ENCODE data around the gene UQCR11.
A peak's percentile ranks its signal among the peaks of the same experiment; 100 is the strongest.

The UQCR11 gene

DNA sequence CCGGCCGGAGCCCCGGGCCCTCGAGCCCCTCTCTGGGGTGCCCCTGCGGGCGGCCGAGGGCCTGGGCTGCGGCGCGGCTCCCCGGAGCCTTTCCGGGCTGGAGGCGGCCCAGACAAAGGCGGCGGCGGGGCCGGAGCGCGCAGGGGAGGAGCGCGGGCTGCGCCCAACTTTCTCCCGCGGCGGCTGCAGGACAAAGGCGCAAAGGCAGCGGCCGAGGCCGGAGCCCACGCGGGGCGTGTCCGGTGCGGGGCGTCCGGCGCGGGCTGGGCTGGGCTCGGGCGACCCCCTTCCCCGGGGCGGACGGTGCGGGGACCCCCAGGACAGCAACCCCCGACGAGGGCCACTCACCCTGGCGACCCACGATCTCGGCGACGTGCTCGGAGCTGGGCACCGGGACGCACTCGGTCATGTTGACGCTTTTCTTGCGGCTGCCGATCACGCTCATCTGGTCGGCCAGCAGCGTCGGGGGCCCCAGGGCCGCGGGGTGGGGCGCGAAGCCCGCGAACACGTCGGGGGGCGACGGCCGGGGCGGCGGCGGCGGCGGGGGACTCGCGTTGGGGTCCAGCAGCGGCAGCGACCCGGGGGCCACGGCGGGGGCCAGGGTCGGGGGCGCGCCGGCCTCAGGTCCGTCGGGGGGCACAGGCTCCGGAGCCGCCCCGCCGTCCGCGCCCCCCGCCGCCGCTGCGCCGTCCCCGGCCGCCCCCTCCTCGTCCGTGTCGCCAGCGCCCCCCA lies 38.0 kb downstream of the UQCR11 start:
- peak; percentile 57 for DNase-seq (ENCODE audit: low read depth)

DNA sequence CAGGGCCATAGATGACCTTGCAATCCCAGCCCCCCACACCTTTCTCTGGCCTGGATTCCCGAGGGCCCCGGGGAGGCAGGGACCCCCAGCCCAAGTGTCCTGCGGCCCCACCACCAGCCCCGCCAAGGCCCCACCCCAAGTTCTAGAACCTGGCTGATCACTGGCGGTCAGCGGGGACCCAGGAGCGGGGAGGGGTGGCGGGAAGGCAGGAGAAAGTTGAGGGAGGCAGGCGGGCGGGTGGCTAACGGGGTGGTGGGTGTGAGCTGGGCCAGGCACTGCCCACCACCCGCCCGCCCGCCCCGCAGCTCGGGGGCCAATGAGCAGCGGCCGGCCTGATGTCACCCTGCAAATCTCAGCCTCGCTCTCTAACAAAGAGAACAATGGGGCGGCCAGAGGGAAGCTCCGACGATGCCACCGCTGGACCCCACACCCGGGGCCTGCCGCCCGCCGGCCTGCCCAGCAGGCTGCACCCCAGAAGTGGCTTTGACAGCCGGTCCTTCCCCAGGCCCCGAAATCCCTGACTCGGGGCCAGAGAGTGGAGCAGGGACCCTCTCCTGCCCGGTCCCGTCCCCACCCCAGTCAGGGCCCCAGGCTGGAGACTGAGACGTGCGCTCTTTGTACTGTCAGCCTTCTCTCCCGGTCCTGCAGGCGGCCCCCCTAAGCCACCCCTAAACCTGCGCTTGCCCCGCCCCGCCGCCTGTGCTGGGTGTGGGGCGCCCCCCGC lies 38.7 kb downstream of the UQCR11 start:
- peak; percentile 85 for DNase-seq (ENCODE audit: low read depth)

GRCh38 chr19:1563251-1563650 lies 42.0 kb downstream of the UQCR11 start:
- no peak for DNase-seq (ENCODE audit: low read depth)

DNA sequence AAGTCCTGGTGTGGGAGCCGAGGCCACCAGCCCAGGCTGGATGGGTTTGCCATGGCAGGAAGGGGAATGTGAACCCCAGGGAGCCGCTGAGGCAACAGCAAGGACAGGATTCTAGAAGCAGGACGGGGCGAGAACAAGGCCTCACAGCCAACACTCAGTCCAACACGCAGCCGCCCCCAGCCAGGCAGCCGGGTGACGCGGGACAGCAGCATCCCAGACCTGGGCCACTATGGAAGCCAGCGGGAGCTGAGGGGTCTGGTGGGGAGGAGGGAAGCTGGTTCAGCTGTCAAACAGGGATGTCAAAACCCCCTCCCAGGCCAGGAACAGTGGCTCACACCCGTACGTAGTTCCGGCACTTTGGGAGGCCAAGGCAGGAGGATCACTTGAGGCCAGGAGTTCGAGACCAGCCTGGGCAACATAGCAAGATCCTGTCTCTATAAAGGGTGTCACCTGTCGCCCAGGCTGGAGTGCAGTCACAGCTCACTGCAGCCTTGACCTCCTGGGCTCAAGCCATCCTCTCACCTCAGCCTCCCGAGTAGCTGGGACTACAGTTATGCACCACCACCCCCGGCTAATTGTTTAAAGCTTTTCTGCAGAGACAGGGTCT lies 43.9 kb downstream of the UQCR11 start:
- no peak for DNase-seq (ENCODE audit: low read depth)

DNA sequence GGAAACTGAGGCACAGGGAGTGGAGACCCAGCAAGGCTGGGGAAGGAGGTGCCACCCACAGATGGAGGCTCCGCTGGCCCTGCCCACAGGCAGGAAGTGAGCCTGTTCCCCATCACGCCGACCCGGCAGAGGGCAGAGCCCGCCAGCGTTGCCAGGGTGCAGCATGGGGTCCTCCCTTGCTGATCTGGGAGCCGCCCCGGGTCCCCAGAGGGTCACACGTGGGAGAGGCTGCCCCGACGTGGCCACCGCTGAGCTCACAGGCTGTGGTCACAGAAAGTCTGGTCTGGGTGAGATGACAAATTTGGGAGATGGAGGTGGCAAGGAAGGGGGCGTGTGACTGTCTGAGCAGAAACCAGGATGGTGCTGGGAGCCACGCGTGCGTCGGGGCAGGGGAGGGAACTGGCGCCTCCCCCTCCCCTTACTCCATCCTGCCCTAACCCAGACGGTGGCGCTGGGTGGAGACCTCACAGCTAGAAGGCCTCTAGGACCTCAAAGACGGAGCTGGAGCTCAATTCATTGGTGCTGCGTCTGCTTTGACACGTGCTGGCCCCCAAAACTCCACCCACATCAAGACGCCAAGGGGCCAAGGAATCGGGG lies 44.9 kb downstream of the UQCR11 start:
- DNase-seq (ENCODE audit: low read depth) = no peak

GRCh38 chr19:1558552-1558951 lies 46.7 kb downstream of the UQCR11 start:
- no peak for DNase-seq (ENCODE audit: low read depth)

DNA sequence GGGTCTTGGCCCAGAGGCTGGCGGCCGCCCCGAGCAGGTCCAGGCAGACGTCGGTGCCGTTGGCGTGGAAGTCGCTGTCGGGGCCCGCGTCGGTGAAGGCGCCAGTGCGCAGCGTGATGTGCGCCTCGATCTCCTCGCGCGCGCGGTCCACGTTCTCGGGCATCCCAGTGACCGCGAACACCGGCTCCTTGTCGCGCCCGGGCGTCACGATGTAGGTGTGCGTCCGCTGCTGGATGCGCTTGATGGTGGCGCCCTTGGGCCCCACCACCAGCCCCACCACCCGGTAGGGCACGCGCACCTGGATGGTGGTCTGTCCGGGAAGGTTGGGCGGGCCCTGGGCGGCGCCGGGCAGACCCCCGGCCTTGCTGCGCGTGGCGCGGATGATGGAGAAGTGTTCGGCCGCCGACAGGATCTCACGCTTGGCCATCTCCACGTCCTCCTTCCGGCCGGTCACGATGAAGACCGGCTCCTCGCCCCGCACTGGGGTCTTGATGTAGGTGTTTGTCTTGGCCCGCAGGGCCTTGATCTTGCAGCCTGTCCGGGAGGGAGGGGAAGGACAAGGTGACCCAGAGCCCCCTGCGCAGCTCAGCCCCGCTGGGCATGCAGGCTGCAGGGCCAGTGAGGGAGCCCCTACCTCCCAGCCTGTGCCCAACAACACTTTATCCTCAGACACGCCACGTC lies 48.7 kb downstream of the UQCR11 start:
- DNase-seq (ENCODE audit: low read depth) = no peak

- no peak for DNase-seq (ENCODE audit: low read depth)
These were observed 49.5 kb downstream of the UQCR11 start for GRCh38 chr19:1555487-1556389.

DNA sequence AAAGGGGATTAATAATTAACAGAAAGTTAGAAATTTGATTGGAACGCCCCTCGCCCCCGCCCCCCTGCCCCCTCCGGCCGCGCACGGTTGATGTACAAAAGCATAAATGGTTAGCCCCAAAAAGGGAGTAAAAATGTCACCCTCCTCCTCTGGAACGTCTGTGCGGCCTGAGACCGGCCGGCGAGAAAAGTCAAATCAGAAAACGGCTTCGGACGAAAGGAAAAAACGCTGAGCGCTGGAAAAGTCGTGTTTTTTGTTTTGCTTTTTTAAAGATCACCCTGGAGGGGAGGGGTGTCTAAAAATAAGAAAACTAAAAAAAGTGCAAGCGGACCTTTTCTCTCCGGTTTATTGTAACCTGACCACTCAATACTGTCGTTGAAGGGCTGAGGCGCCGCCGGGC lies 50.3 kb downstream of the UQCR11 start:
- no peak for DNase-seq (ENCODE audit: low read depth)

GRCh38 chr19:1553415-1553814 lies 51.8 kb downstream of the UQCR11 start:
- no peak for DNase-seq (ENCODE audit: low read depth)

- no peak for DNase-seq (ENCODE audit: low read depth)
These were observed 53.9 kb downstream of the UQCR11 start for GRCh38 chr19:1551068-1552040.

GRCh38 chr19:1549332-1549945 lies 55.8 kb downstream of the UQCR11 start:
- DNase-seq (ENCODE audit: low read depth) = no peak

Data from ELR (cell line).